ENCODE data around the gene NRDC. TPM values are rescaled to one million over a fixed set of nuclear protein-coding genes. Genes with fewer than 3 reads are reported as not detected.

The NRDC gene
- total RNA-seq, 1 donor from 2014 or later: 141 TPM

DNA sequence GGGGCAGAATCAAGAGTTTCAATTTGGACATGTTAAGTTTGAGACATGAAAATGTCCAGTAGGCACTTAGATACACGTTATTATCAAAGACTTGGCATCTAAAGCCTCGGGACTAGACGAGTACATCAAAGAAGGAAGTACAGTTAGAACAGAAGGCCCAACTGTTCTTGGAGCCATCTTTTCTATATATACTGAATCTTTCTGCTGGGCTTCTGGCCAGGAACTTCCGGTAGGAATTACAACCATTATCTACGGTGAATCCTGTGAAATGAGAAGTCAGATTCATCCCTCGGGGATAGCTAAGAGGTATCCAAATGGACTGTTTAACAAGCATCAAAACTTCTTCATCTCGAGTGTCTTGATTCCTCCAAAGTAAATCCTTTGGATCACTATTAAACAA lies 34.4 kb upstream of the NRDC start:
- peaks cover 11% of the 10 kb centered on the region for H3K36me3 Mint-ChIP-seq
- no peaks in the 10 kb centered on the region for H4K20me1 ChIP-seq (ENCODE audit: low read depth)
- H3F3A ChIP-seq (ENCODE audit: low read depth): peaks cover 24% of the 10 kb centered on the region
- H3K9ac ChIP-seq: no peak overlapping the region
- H3K27me3 ChIP-seq: no peaks in the 10 kb centered on the region
- H3K27me3 Mint-ChIP-seq (ENCODE audit: insufficient read depth, low read depth): peaks cover 30% of the 10 kb centered on the region
- no peaks in the 10 kb centered on the region for H3K79me2 ChIP-seq (ENCODE audit: low read depth)
- H3K4me1 Mint-ChIP-seq: no peaks in the 10 kb centered on the region
- H3K27ac Mint-ChIP-seq: no peak overlapping the region
- H3K4me1 ChIP-seq: peaks cover 23% of the 10 kb centered on the region
- peaks cover under 1% of the 10 kb centered on the region for H3K9me3 Mint-ChIP-seq
- no peaks in the 10 kb centered on the region for H3K9me3 ChIP-seq (ENCODE audit: low read depth)
- H2AFZ ChIP-seq (replicated peaks): no peak overlapping the region
- no peak overlapping the region for H3K4me3 ChIP-seq
- no peak overlapping the region for H3K4me3 Mint-ChIP-seq
- no peak overlapping the region for H3K4me2 ChIP-seq
- H3K36me3 ChIP-seq: no peaks in the 10 kb centered on the region
- no peak for TF ChIP-seq EZH2phosphoT487 (IDR thresholded peaks at IDR 0.05)
- TF ChIP-seq, protein P1, sequence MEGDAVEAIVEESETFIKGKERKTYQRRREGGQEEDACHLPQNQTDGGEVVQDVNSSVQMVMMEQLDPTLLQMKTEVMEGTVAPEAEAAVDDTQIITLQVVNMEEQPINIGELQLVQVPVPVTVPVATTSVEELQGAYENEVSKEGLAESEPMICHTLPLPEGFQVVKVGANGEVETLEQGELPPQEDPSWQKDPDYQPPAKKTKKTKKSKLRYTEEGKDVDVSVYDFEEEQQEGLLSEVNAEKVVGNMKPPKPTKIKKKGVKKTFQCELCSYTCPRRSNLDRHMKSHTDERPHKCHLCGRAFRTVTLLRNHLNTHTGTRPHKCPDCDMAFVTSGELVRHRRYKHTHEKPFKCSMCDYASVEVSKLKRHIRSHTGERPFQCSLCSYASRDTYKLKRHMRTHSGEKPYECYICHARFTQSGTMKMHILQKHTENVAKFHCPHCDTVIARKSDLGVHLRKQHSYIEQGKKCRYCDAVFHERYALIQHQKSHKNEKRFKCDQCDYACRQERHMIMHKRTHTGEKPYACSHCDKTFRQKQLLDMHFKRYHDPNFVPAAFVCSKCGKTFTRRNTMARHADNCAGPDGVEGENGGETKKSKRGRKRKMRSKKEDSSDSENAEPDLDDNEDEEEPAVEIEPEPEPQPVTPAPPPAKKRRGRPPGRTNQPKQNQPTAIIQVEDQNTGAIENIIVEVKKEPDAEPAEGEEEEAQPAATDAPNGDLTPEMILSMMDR (IDR thresholded peaks at IDR 0.05): no peak
- TF ChIP-seq EZH2 (IDR thresholded peaks at IDR 0.05): no peak
- no peak overlapping the region for H3K27ac ChIP-seq
- no peak for DNase-seq (ENCODE audit: low spot score)

DNA sequence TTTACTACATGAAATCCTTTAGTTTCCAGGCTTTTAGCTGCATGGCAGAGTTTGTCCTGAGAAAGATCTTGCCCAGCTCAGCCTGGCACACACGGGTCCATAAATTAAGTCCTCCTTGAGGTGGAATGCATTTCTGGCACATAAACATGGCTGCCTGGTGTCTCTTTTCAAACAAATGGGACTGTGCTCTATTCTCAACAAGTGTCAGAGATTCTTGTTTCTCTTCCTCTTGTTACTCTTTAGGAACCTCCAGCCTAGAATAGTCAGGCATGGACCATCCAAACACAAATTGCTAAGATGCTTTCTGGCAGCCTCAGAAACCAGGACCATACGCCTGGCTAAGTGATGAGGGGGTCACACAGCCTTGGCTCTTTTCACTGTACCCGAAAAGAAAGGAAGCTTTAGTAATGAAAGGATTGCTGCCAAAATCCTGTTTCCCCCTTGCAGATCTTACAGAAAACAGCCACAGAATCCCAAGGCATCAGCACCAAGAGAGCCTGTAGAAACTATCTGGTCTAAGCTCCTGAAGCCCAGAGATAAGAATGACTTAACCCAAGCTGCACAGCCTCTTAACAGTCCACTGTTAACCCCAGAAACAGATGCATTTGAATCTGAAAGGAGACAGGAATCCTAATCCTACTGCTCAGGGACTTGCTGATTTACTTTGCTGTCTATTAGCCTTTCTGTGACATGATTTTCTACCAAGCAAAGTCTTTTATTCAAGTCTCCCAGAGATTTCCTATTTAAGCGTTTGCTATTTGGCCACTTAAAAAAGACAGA lies 31.9 kb upstream of the NRDC start:
- Histone ChIP-seq H3K9me3 (ENCODE audit: low read depth) (no peaks in the 10 kb centered on the region), H3K79me2 (ENCODE audit: low read depth) (no peaks in the 10 kb centered on the region), H3F3A (ENCODE audit: low read depth) (peaks cover 23% of the 10 kb centered on the region), H3K4me1 (peaks cover 25% of the 10 kb centered on the region), H2AFZ (replicated peaks) (no peak overlapping the region), H3K4me3 (no peak overlapping the region), H3K27me3 (no peaks in the 10 kb centered on the region), H4K20me1 (ENCODE audit: low read depth) (no peaks in the 10 kb centered on the region), H3K27ac (peak overlapping the region; percentile 70), H3K9ac (no peak overlapping the region), H3K4me2 (peak overlapping the region; percentile 41), H3K36me3 (no peaks in the 10 kb centered on the region)
- DNase-seq (ENCODE audit: low spot score): peak; percentile 29
- H3K4me3 Mint-ChIP-seq: no peak overlapping the region
- peaks cover 6% of the 10 kb centered on the region for H3K36me3 Mint-ChIP-seq
- peaks cover 7% of the 10 kb centered on the region for H3K4me1 Mint-ChIP-seq
- H3K27me3 Mint-ChIP-seq (ENCODE audit: insufficient read depth, low read depth): peaks cover 28% of the 10 kb centered on the region
- H3K27ac Mint-ChIP-seq: no peak overlapping the region
- TF ChIP-seq EZH2 (IDR thresholded peaks at IDR 0.05): no peak
- no peak for TF ChIP-seq EZH2phosphoT487 (IDR thresholded peaks at IDR 0.05)
- TF ChIP-seq, protein P1 (IDR thresholded peaks at IDR 0.05): no peak
- peaks cover 4% of the 10 kb centered on the region for H3K9me3 Mint-ChIP-seq

DNA sequence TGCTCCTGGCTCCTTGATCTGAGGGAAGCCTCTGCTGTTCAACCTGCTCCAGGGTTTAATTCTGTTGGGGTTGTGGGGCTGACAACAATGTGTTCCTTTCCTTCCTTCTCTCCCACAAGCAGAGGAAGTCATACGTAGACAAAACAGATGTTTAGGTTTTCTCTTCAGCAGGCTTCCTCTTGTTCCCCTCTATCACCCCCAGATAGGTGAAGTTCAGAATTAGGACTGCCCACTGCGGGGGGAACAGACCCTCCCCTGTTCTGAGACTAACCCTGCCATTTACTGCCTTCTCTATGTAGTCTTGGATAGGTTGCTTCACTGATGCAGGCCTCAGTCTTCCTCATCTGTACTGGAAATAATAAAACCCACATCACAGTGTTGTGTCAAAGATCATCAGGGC lies 30.0 kb upstream of the NRDC start:
- TF ChIP-seq EZH2phosphoT487 (IDR thresholded peaks at IDR 0.05): no peak
- no peak for TF ChIP-seq EZH2 (IDR thresholded peaks at IDR 0.05)
- TF ChIP-seq, protein P1 (IDR thresholded peaks at IDR 0.05): no peak
- peaks cover 23% of the 10 kb centered on the region for H3F3A ChIP-seq (ENCODE audit: low read depth)
- H3K27ac ChIP-seq: no peak overlapping the region
- Mint-ChIP-seq H3K4me3 (no peak overlapping the region), H3K27ac (no peak overlapping the region), H3K36me3 (no peaks in the 10 kb centered on the region), H3K4me1 (peaks cover 7% of the 10 kb centered on the region), H3K27me3 (ENCODE audit: insufficient read depth, low read depth) (peaks cover 25% of the 10 kb centered on the region), H3K9me3 (peaks cover 4% of the 10 kb centered on the region)
- H4K20me1 ChIP-seq (ENCODE audit: low read depth): no peaks in the 10 kb centered on the region
- H3K4me2 ChIP-seq: no peak overlapping the region
- H3K27me3 ChIP-seq: no peaks in the 10 kb centered on the region
- no peak overlapping the region for H3K9ac ChIP-seq
- no peaks in the 10 kb centered on the region for H3K9me3 ChIP-seq (ENCODE audit: low read depth)
- no peaks in the 10 kb centered on the region for H3K79me2 ChIP-seq (ENCODE audit: low read depth)
- no peak overlapping the region for H3K4me3 ChIP-seq
- H3K4me1 ChIP-seq: peaks cover 25% of the 10 kb centered on the region
- no peak overlapping the region for H2AFZ ChIP-seq (replicated peaks)
- DNase-seq (ENCODE audit: low spot score): no peak
- H3K36me3 ChIP-seq: no peaks in the 10 kb centered on the region
